Measurements from ENCODE around the gene DDX10. TPM values are rescaled to one million over a fixed set of nuclear protein-coding genes. Genes with fewer than 3 reads are reported as not detected.

The DDX10 gene
- total RNA-seq, 1 experiment from 2014 or later: 72.2 TPM

- BruUV-seq (replicated peaks): no TSS peak
- intact Hi-C loops (cut with micrococcal nuclease; ENCODE audit: unreplicated experiment): no loop called here
- ChIA-PET POLR2A (ENCODE audit: low non-redundant PET) (no interaction called here), CTCF (no interaction called here)
- Histone ChIP-seq H3K27me3 (replicated peaks; ENCODE audit: insufficient read depth, low read depth, low read length, poor library complexity) (no peaks in the 10 kb centered on the region), H3K4me3 (ENCODE audit: low read depth, low read length, poor library complexity, severe bottlenecking) (no peak overlapping the region), H3K9me3 (ENCODE audit: low read depth, low read length, poor library complexity, severe bottlenecking) (no peaks in the 10 kb centered on the region), H3K36me3 (ENCODE audit: insufficient read depth, low read length, poor library complexity, severe bottlenecking) (no peaks in the 10 kb centered on the region), H3K27ac (ENCODE audit: low read depth, low read length, poor library complexity, severe bottlenecking) (no peak overlapping the region), H3K4me1 (ENCODE audit: insufficient read depth, low read length, poor library complexity, severe bottlenecking) (no peaks in the 10 kb centered on the region)
- DNase-seq (ENCODE audit: low spot score): no peak
- TF ChIP-seq EZH2 (IDR thresholded peaks at IDR 0.05; ENCODE audit: borderline replicate concordance, low read depth, low read length, poor library complexity, severe bottlenecking): no peak
- TF ChIP-seq CTCF (conservative IDR thresholded peaks at IDR 0.05; ENCODE audit: low read depth, low read length): no peak
Observed at GRCh38 chr11:108975641-108976071, 310.8 kb downstream of the DDX10 start.

GRCh38 chr11:108983636-108984420 is 319.0 kb downstream of the DDX10 start:
- Histone ChIP-seq H3K4me3 (ENCODE audit: low read depth, low read length, poor library complexity, severe bottlenecking) (no peak overlapping the region), H3K4me1 (ENCODE audit: insufficient read depth, low read length, poor library complexity, severe bottlenecking) (no peaks in the 10 kb centered on the region), H3K27ac (ENCODE audit: low read depth, low read length, poor library complexity, severe bottlenecking) (no peak overlapping the region), H3K36me3 (ENCODE audit: insufficient read depth, low read length, poor library complexity, severe bottlenecking) (no peaks in the 10 kb centered on the region), H3K9me3 (ENCODE audit: low read depth, low read length, poor library complexity, severe bottlenecking) (no peaks in the 10 kb centered on the region), H3K27me3 (replicated peaks; ENCODE audit: insufficient read depth, low read depth, low read length, poor library complexity) (no peaks in the 10 kb centered on the region)
- intact Hi-C loops (cut with micrococcal nuclease; ENCODE audit: unreplicated experiment): no loop called here
- ChIA-PET CTCF (no interaction called here), POLR2A (ENCODE audit: low non-redundant PET) (no interaction called here)
- no TSS peak for BruUV-seq (replicated peaks)
- TF ChIP-seq EZH2 (IDR thresholded peaks at IDR 0.05; ENCODE audit: borderline replicate concordance, low read depth, low read length, poor library complexity, severe bottlenecking) (no peak), CTCF (conservative IDR thresholded peaks at IDR 0.05; ENCODE audit: low read depth, low read length) (no peak)
- no peak for DNase-seq (ENCODE audit: low spot score)

GRCh38 chr11:108984523-108984922 is 319.7 kb downstream of the DDX10 start:
- intact Hi-C loops (cut with micrococcal nuclease; ENCODE audit: unreplicated experiment): no loop called here
- H3K4me3 ChIP-seq (ENCODE audit: low read depth, low read length, poor library complexity, severe bottlenecking): no peak overlapping the region
- H3K27ac ChIP-seq (ENCODE audit: low read depth, low read length, poor library complexity, severe bottlenecking): no peak overlapping the region
- no peak for TF ChIP-seq EZH2 (IDR thresholded peaks at IDR 0.05; ENCODE audit: borderline replicate concordance, low read depth, low read length, poor library complexity, severe bottlenecking)
- TF ChIP-seq CTCF (conservative IDR thresholded peaks at IDR 0.05; ENCODE audit: low read depth, low read length): no peak
- no peaks in the 10 kb centered on the region for H3K36me3 ChIP-seq (ENCODE audit: insufficient read depth, low read length, poor library complexity, severe bottlenecking)
- H3K4me1 ChIP-seq (ENCODE audit: insufficient read depth, low read length, poor library complexity, severe bottlenecking): no peaks in the 10 kb centered on the region
- no peaks in the 10 kb centered on the region for H3K27me3 ChIP-seq (replicated peaks; ENCODE audit: insufficient read depth, low read depth, low read length, poor library complexity)
- POLR2A ChIA-PET (ENCODE audit: low non-redundant PET): no interaction called here
- no peaks in the 10 kb centered on the region for H3K9me3 ChIP-seq (ENCODE audit: low read depth, low read length, poor library complexity, severe bottlenecking)
- CTCF ChIA-PET: no interaction called here
- DNase-seq (ENCODE audit: low spot score): no peak
- BruUV-seq (replicated peaks): no TSS peak

Data from A673 (cell line).